ENCODE data around the gene COL6A2. TPM values are rescaled to one million over a fixed set of nuclear protein-coding genes. Genes with fewer than 3 reads are reported as not detected.
A peak's percentile ranks its signal among the peaks of the same experiment; 100 is the strongest.

The COL6A2 gene
- total RNA-seq (100 to 1,000 TPM; 105 to 259 (median 198) TPM), polyA plus RNA-seq (100 to 1,000 TPM; 101 to 244 (median 110) TPM)
- long read RNA-seq, donor 1, transcript COL6A2-201 (28 exons, 3,461 nt): major isoform, 11 of 35 reads
- long read RNA-seq, donor 1, partial matches to known transcripts: 24 of 35 reads
- long read RNA-seq, donor 1, other reads (novel, unspliced or antisense): 0 of 35 reads
- long read RNA-seq, donor 2, transcript COL6A2-201 (28 exons, 3,461 nt): major isoform, 30 of 62 reads
- long read RNA-seq, donor 2, partial matches to known transcripts: 26 of 62 reads
- long read RNA-seq, donor 2, other reads (novel, unspliced or antisense): 6 of 62 reads

DNA sequence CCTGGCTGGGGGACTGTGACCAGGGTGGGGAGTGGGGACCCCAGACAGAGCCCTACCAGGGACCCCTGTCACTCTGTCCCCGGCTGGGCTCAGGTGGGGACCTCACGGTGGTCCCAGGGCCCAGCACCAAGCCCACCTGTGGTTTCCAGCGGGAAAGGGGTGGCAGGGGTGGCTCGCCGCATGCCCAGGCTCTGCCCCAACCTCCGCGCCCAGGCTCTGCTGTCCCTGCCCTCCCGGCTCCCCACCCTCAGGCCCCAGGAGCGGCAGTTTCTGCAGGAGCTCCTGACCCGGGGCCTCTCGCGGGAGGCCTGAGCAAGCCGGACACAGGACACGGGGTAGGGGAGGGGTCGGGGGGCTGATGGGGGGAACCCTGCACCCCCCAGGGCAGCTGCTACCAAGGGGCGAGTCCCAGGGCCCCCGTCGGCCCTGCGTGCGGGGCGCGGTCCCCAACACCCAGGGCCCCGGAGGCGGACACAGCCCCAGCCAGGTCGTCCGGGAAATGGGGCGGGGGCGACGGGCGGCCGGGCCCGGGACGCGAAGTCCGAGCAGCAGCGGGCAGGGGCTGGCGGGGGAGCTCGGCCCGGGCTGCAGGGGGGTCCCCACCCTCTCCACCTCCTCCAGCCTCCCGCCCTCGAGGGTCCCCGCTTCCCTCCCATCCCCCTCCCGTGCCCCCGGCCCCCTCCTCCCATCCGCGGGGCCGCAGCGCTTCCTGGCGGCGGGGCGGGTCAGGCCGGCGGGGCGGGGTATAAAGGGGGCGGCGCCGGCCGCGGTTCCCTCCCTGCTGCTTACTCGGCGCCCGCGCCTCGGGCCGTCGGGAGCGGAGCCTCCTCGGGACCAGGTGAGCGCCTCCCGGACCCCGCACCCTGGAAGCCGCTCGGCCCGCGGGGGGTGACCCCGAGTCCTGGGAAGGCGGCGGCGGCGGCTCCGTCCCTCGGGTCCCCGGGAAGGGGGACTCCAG lies at the start of gene COL6A2:
Gene COL6A2 (plus strand): TSS at position 777 of the 958 bp plus-strand sequence.
- H3K36me3 ChIP-seq: no peaks in the 10 kb centered on the region
- TF ChIP-seq POLR2AphosphoS5 (IDR thresholded peaks at IDR 0.05): peak; percentile 69 to 80 (median 76)
- TF ChIP-seq, protein P1, sequence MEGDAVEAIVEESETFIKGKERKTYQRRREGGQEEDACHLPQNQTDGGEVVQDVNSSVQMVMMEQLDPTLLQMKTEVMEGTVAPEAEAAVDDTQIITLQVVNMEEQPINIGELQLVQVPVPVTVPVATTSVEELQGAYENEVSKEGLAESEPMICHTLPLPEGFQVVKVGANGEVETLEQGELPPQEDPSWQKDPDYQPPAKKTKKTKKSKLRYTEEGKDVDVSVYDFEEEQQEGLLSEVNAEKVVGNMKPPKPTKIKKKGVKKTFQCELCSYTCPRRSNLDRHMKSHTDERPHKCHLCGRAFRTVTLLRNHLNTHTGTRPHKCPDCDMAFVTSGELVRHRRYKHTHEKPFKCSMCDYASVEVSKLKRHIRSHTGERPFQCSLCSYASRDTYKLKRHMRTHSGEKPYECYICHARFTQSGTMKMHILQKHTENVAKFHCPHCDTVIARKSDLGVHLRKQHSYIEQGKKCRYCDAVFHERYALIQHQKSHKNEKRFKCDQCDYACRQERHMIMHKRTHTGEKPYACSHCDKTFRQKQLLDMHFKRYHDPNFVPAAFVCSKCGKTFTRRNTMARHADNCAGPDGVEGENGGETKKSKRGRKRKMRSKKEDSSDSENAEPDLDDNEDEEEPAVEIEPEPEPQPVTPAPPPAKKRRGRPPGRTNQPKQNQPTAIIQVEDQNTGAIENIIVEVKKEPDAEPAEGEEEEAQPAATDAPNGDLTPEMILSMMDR (IDR thresholded peaks at IDR 0.05 in 8 of 11, conservative IDR thresholded peaks at IDR 0.05 in 3 of 11): peak in 6 of 11 experiments; percentile 19 to 52 (median 35)
- TF ChIP-seq POLR2A (IDR thresholded peaks at IDR 0.05): peak in 1 of 3 donors; percentile 30
- H3K4me3 ChIP-seq: peak within 1 kb of the TSS; percentile 42 to 80 (median 52)
- 1 to 30% (median 11%) methylated on average over 12 to 83 of the region's 83 CpGs for WGBS, 5 donors
- intact Hi-C loops (cut with DNase I; ENCODE audit: low total_unique reads): no loop called here
- peaks cover 0 to 56% (median 24%) of the 10 kb centered on the region in 7 donors for H3K27me3 ChIP-seq (replicated peaks in 1 of 7)
- H3K27ac ChIP-seq: peak within 1 kb of the TSS; percentile 19 to 90 (median 84)
- H3K4me1 ChIP-seq: peaks cover 0 to 42% (median 10%) of the 10 kb centered on the region in 6 donors
- peak; percentile 83 for DNase-seq
- H3K9me3 ChIP-seq: peaks cover 0 to 14% (median 7%) of the 10 kb centered on the region in 8 donors

DNA sequence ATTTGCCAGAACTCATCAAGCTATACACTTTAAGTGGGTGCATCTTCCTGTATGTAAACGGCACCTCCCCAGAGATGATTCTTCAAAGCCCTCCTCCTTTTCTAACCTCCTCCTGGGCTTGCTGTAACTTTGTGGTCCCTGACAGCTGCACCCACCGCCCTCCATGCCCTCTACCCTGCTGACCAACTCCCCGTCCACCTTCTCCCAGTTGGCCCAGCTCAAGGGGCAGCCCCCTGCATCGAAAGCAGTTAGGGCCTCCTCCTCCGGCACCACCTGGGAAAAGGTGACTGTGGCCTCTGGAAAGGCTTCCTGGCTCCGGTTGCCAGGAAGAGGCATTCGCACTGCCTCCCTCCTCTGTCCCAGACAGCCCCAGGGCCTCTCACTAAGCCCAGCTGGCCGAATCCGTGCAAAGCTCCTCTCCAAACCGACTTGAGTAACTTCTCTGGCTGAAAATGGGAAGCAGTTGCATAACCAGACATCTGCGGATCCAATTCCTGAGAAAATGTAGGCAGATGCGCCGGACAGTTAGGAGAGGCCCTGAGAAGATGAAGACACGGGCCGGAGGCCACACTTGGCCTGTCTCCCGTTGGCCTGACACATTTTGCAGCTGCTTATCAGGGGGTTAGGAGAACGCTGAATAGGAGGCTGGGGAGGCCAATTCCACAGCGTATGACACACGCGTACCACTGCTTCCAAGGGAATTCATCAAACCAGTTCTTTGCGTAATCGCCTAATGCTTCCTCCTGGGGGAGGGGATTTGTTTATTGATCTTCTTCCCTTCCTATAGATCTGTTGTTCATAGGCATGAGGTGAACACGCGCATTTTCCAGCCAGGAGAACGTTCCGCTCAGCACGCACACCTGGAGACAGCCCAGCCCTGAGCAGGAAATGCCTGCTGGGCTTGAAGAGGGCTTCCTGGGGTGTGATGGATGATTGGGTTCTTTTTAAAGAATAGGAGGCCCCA lies 48.7 kb upstream of the COL6A2 start:
- H3K36me3 ChIP-seq: no peaks in the 10 kb centered on the region
- H3K27me3 ChIP-seq (replicated peaks in 1 of 7): peaks cover 0 to 6% (median 0%) of the 10 kb centered on the region in 7 donors
- peaks cover 0 to 5% (median 0%) of the 10 kb centered on the region in 8 donors for H3K9me3 ChIP-seq
- H3K27ac ChIP-seq: peak overlapping the region in 7 of 8 donors; percentile 61 to 79 (median 72)
- intact Hi-C loops (cut with DNase I; ENCODE audit: low total_unique reads): no loop called here
- H3K4me3 ChIP-seq: no peak overlapping the region
- H3K4me1 ChIP-seq: peaks cover 0 to 2% (median 0%) of the 10 kb centered on the region in 6 donors
- whole genome bisulfite sequencing, 5 donors: 65 to 77% (median 72%) methylated on average over 27 of the region's 27 CpGs
- DNase-seq: no peak
- peak; percentile 31 to 67 (median 55) for TF ChIP-seq POLR2AphosphoS5 (IDR thresholded peaks at IDR 0.05)
- TF ChIP-seq, protein P1 (IDR thresholded peaks at IDR 0.05 in 8 of 11, conservative IDR thresholded peaks at IDR 0.05 in 3 of 11): no peak

DNA sequence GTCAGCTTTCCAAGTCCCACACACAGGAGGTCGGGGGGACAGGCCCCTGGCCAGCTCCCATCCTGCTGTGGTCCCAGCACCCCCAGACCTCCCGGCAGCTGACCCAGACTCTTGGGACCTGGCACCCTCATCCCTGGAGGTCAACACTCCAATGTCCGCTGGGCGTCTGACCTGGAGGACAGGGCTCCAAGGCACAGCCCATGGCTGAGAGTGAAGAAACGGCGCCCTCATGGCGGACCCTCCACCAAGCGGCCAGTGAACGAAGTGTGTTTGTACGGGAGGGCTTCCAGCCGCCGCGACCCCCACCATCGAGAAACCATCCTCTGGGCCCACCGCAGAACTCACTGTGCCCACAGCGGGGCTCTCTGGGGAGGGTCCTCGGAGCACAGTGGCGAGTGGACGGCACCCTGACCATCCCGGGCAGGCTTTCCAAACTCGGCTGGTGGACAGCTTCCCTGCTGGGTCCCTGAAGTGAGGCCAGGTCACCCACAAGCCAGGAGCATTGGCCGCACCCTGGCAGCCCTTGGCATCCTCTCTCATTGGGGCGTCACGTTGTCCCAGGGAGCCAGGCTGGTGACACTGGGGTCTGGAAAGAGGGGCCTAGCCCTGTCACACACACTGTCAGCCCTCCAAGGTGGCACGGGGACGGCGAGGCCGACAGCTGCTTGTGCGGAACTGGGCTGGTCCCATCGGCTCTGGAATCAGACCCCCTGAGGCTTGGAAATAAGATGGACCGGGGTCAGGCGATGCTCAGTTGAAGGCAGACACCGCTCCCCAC lies 47.8 kb upstream of the COL6A2 start:
- WGBS, 5 donors: 81 to 94% (median 91%) methylated on average over 12 to 33 of the region's 33 CpGs
- Histone ChIP-seq H3K4me1 (peaks cover 0 to 6% (median 0%) of the 10 kb centered on the region in 6 donors), H3K4me3 (no peak overlapping the region), H3K36me3 (no peaks in the 10 kb centered on the region), H3K27me3 (replicated peaks in 1 of 7) (peaks cover 0 to 6% (median 0%) of the 10 kb centered on the region in 7 donors), H3K9me3 (peaks cover 0 to 5% (median 0%) of the 10 kb centered on the region in 8 donors), H3K27ac (peak overlapping the region in 7 of 8 donors; percentile 35 to 79 (median 72))
- intact Hi-C loops (cut with DNase I; ENCODE audit: low total_unique reads): no loop called here
- no peak for DNase-seq
- TF ChIP-seq POLR2AphosphoS5 (IDR thresholded peaks at IDR 0.05): no peak
- TF ChIP-seq, protein P1 (IDR thresholded peaks at IDR 0.05 in 8 of 11, conservative IDR thresholded peaks at IDR 0.05 in 3 of 11): no peak
- no peak for TF ChIP-seq POLR2A (IDR thresholded peaks at IDR 0.05)

Data from spleen (tissue), 13 donors.